NK-92 treated with Interleukin-12 subunit alpha and Interleukin-12 subunit beta, amount 100 ng/mL, for 24 hours (cell line): ENCODE measurements around the gene FAS.

ENCODE experiments used
- DNase-seq: peaks from one replicate; lab custom pipeline; 2025; lab: John Stamatoyannopoulos, UW

FAS gene

DNA sequence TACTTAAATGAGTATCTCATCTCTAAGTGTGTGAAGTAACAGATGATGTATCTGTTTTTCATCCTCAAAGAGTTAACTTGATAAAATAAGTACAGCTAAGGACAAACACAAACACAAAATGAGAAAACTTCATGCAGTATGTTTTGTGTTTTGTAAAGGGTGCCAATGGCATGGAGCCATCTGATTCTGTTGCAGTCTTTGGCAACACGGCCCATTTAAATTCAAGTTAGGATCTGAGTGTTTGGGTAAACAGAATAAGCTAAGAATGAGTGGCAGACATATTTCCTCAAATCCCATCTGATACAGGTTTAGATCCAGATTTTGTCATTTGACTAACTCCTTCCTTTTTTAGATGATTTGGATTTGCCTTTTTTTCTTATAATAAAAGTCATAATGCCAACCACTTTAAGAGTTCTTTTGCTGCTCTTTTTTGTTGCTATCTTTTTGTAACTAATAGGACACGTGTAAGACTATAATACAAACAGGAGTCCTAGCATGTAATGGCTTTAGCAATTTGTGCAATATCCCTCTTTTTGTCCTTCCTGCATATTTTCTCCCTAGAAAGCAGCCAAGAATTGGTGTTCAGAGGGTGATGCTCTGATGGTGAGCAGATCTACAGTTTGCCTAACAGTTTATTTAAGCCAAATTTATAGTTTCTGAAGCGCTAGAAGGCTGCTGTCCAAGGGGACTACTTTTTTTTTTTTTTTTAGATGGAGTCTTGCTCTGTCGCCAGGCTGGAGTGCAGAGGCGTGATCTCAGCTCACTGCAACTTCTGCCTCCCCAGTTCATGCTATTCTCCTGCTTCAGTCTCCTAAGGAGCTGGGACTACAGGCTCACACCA is 19.2 kb upstream of the FAS start:
- no peak for DNase-seq

DNA sequence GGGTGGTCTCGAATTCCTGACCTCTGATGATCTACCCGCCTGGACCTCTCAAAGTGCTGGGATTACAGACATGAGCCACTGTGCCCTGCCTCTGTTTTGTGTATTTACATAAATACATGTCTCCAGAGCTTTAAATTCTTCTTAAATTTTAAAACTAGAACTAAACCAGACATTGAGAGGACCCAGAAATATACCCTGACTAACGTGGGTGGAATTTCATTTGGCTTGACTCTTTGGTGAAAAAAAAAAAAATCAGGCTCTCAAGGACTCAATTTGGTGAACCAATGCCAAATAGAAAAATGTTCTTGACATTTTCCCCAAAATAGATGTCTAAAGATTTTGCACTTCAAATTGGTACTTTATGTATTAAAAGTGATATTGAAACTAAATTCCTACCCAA is 16.6 kb upstream of the FAS start:
- no peak for DNase-seq

DNA sequence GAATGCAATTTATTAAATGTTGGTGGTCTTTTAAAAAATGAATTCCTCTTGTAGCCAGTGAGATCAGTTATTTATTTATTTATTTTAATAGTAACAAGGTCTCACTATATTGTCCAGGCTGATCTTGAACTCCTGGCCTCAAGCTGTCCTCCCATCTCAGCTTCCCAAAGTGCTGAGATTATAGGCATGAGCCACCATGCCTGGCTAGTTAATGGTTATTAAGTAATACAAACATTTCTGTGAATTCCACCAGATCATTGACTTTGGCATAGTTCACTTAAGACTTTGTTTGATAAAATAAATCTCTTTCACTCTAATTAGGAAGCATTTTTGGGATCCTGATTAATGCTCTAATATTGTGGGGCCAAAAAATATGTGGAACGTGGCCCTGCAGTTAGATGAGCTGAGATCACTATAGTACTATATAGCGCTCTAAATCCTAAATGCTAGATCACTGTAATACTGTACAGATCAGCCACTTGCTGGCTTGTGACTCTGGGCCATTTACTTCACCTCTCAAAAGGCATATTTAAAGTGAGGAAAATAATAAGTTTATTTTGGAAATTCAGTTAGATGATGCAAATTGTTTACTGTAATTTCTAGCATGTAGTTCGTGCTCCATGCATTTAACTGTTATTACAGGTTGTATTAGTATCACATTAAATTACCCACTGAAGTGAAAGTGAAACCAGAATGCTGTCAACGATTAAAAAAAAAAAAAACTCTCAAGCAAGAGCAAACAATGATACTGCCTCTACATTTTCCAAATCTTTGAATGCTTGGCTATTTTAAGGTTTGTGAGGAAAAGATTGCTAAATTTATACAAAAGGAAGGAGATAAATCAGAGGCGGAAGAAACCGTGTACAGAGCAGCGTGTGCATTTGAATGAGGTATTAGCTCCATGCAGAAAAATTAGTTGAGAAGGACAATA is 15.9 kb upstream of the FAS start:
- no peak for DNase-seq

DNA sequence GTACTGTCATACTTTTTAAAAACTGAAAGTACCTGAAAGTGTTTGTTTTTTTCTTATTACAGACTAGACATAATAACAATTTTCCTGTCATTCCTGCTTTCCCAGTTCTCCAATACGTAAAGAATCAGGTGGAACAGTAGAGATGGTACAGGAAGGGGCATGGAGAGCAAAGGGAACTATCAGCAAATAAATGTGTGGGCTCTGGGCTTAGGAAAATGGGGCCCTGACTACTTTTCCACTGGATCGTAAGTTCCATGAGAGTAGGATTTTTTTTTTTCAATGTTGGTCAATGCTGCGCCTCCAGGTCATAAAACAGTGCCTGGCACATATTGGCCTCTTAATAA is 15.2 kb upstream of the FAS start:
- no peak for DNase-seq

DNA sequence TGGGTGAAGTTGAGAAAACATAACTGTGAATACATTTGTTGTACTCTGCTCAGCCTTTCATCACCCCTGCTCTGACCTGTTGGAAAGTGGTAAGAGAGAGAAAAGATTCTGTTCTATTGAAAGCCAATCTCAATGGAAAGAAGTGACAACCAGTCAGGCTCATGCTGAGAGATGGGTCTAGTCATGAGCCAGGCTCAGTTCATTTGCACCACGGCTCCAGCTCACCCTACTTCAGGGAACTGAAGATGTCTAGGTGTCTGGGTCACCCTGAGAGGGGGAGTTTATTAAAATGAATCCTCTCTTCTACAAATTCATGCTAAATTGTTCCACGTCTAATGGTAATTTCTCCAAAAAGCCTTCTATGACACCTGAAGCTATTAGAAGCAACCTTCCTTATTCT is 12.1 kb upstream of the FAS start:
- no peak for DNase-seq

DNA sequence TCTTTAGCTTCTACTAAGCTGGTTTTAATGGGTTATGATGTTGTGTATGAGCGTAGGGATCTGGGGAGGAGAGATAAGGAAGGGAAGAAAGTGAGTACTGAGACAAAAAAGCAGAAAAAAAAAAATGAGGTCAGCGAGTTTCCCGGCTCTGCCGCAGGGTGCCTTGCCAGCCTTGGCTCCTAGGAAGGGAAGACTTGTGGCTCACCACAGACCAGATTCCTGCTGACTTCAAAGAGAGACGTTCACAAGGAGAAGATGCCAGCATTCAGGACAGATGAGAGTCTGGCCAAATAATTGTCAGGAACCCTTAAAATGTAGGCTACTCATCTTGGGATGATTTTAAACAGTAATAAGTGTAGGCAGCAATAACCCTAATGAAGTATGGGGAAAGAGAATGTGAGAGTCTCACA is 11.4 kb upstream of the FAS start:
- no peak for DNase-seq

DNA sequence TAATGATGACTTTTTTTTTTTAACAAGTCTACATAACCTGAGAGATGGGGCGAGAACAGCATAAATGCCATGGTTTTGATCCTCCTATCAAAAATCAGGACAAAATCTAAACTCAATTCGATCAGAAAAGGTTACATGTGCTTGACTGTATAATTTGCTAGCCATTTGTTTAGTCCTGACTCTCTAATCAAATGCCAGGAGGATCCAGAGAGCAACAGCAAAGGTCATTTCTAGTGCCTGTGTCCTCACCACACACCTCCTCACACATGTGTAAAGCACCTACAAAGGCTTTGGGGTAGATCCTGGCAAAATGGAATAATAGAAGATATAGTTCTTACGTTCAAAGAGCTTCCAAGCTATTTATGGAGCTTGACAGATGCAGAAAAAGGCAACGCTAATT is 11.0 kb upstream of the FAS start:
- no peak for DNase-seq

DNA sequence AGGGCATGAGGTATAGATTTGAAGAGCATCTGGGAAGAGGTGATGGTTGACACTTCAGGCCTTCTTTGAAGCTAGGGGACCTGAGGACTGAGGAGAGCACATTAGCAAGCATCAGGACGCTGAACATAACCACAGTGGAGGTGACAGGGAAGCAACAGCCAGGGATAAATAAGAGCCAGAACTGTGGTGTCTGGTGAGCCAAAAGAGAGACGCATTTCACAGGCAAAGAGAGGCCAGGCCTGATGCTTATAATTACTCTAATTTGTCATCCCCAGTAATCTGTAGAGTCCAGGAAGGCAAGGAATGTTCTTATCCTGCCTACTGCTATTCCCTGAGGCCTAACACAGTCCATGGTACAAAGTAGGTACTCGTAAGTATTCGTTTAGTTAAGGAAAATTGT is 10.4 kb upstream of the FAS start:
- no peak for DNase-seq

DNA sequence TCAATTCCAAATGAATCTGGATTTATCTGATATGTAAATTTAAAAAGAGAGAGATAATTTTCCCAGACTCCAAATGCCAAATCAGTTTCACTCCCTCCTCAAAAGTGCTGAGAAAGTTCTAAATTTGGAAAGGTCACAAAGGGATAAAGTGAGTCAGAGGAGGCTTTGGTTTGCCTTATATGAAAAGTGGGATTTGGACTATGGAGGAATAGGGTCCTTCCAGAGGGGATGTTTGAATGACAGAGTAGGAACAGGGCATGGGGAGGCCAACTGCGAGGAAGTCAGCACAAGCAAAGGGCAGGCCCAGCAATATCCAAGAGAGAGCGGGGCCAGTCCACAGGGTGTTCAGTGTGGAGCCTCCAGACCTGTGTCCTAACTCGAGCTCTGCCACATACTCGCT is 9.8 kb upstream of the FAS start:
- DNase-seq = no peak

DNA sequence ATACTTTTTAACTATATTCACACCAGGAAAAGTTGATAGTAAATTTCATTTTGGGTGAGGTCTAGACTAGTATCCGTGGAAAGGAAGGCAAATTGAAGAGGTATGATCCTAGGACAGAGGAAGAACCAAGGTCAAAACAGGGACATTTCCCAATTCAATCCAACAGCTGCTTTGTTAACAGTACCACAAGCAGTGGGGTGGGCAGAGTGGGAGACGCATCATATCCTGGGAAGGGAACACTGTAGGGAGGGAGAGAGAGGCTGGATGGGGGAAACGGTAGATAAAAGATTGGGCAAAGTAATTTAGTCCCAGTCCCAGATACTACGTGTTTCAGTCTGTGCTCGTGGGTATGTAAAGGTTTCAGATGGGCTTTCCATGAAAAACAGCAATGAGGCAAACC is 9.2 kb upstream of the FAS start:
- no peak for DNase-seq

DNA sequence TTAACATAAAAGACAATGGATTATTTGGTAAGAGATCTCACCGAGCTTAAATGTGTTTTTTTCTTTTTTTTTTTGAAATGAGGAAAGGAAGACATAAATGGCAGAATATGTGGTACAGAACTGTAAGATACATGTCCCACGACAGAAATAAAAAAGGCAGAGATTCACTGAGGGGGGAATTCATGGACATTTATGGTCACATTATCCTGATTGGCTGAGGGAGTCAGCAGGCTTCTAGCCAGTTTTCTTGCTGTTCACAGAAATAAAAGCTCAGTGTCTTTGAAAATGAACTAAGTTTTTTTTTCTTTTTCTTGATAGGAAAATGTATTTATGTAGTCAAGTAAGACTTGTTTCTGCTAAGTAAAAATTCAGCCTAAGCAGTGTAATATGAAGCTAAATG is 8.2 kb upstream of the FAS start:
- DNase-seq = no peak

DNA sequence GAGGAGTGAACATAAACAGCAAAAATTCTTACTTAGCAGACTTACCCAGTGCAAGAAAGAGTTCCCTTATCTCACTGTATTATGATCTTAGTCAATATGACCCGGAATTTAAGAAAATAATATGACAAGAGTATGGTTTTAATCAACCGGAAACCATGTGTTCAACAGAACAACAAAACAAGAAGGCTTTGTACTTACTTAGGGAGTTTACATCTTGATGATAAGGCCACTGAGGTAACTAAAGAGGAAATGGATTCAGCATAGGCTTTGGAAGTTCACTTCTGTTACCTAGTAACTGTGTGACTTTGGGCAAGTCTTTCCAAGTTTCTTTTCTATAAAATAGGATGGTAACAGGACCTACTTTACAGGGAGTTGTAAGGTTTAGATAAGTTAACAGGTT is 7.4 kb upstream of the FAS start:
- no peak for DNase-seq

DNA sequence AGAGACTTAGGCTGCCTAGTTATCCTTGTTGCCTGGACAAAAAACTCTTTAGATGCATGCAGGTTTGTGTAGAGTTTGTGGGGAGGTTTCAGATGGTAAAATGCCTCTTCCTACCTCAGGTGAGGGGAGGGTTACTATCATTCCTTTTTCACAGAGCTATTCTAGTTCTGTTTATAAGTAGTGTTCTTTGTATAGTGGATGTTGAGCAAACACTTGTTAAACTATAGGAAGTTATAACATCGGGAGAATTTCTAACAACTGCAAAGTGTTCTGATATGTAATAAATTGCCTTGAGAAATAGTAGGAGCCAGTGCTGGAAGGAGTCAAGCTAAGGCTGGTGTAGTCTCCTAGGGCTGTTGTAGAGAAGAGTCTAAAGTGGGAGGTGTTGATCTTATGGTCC is 6.7 kb upstream of the FAS start:
- no peak for DNase-seq

DNA sequence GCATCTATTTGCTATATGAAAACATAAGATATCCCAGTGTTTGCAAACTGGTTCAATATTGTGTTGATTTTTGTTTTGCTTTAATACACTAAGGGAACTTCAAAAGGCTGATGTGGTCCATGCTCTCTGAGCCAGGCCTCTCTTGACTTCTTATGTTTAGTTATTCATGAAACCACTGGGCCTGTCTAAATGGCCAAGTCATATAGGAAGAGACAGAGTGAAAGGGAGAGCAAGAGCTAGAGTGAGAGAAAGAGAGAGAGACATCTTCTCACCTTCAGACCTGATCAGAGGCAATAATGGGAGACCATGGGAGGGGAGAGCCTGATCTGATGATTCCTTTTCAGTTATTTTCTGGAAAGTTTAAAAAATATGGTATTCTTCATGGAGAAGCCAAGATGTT is 6.1 kb upstream of the FAS start:
- DNase-seq = no peak

DNA sequence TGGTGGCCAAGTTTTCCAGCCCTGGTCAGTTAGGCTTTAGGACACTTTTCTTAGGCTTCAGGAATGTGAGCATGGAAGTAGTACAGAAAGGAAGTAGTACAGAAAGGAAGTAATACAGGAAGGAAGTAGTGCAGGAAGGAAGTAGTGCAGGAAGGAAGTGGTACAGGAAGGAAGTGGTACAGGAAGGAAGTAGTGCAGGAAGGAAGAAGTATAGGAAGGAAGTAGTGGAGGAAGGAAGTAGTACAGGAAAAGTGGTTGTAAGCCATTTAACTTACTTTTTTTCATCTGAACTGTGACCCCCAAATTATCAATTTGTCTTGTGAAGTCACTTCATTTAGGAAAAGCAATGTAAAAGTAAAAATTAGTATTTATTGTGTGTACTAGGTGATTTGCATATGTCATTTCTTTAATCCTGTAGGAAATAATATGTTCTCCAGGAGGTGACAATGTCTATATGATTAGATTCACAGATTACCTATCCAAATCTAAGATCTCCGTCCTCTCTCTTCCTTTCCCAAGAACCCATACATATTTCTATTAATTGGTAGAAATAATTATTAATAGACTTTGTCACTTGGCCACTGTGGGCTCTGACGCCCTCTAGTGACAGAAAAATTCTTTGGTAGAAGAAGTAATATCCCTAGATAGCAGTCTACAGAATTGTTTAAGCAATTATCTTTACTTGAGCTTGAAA is 3.9 kb upstream of the FAS start:
- DNase-seq = no peak

DNA sequence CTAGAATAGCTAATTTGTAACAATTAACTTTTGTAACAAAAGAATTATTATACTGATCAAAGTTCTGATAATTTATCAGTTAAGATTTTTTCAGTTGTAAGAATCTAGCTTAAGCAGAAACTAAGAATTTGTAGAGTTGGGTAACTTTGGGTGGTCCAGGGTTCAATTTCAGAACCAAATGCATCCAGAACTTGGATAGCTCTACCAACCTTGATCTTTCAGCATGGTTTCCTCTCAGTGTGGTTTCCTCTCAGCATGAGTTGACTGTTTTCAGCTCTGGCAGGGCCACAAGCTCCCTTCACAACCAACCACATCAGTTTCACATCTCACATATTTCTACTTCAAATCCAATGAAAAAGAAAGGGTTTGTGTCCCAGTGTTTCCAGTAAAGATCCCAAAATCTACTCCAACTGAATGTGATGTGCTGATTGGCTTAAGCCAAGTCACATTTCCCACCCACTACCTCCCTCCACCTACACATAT is 3.3 kb upstream of the FAS start:
- DNase-seq = no peak

DNA sequence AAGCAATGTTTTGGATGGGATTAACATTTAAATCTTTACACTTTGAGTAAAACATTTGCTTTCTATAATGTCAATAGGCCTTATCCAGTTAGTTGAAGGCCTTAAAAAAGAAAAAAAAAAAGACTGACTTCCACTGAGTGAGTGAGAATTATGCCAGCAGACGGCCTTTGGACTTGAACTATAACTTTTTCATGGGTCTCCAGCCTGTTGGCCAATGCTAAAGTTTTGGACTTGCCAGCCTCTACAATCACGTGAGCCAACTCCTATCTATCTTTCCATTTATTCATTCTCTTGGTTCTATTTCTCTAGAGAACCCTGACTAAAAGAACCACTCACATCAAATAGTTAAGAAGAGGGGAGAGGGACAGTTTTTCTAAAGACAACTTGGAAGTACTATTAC is 2.8 kb upstream of the FAS start:
- no peak for DNase-seq

DNA sequence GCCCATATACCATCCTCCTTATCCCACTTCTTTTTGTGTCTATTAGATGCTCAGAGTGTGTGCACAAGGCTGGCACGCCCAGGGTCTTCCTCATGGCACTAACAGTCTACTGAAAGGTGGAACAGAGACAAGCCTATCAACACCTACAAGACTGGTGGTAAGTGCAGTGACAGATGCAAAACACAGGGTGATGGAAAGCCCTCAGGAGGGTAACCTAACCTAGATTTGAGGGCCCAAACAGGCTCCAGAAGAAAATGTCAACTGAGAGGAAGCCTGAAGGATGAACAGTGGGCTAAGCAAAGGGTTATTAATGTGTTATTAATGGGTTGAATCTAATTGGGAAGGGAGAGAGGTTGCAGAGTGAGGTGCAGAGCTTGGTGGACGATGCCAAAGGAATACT is 1.2 kb upstream of the FAS start:
- no peak for DNase-seq

DNA sequence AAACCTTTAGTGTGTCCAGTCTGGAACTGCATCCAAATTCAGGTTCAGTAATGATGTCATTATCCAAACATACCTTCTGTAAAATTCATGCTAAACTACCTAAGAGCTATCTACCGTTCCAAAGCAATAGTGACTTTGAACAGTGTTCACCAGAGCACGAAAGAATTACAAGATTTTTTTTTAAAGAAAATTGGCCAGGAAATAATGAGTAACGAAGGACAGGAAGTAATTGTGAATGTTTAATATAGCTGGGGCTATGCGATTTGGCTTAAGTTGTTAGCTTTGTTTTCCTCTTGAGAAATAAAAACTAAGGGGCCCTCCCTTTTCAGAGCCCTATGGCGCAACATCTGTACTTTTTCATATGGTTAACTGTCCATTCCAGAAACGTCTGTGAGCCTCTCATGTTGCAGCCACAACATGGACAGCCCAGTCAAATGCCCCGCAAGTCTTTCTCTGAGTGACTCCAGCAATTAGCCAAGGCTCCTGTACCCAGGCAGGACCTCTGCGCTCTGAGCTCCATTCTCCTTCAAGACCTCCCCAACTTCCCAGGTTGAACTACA is 694 bp upstream of the FAS start:
- no peak for DNase-seq

DNA sequence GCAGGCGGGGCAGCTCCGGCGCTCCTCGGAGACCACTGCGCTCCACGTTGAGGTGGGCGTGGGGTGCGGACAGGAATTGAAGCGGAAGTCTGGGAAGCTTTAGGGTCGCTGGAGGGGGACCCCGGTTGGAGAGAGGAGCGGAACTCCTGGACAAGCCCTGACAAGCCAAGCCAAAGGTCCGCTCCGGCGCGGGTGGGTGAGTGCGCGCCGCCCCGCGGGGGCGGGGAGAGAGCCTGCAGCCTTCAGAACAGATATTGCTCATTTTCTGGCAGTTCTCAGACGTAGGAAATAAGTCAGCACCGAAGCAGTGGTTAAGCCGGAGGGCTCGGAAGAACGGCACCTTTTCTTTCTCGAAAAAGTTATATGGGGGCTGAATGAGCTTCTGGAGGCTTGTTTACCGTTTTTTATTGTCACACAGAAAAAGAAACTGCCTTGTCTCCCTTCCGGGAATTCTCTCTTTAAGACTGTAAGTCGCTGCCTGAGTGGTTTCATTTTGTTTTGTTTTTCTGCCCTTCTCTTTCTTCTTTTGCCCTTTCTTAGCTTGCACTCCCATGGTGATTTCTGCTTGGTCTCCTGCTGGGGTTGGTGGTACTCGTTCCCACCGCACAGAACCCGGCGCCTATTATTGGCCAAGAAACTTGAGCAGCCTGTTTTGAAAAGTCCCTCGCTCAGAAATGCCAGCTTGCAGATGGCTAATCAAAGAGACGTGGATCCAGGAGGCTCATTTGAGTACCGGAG is 732 bp downstream of the FAS start:
- peak; percentile 58 for DNase-seq

DNA sequence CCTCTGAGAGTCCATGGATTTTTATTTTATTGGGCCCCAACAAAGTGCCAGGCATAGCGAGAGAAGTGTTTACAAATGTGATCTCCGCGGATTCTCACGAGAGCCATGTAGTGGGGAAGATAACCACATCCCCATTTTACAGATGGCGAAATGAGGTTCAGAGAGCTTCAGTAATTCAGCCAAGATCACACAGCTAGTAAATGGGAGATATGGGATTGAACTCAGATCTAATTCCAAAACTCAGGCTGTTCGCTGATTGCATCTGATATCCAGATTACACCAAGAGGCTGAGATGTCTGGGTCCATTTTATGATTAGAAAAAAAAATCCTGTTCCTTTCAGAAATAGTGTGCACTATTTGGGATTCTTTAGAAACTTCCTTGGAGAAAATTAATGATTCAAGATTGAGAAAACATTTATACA is 1.3 kb downstream of the FAS start:
- DNase-seq = no peak
